Endothelial cell of umbilical vein (primary cell): ENCODE results near the gene GTF2IRD1. TPM values are rescaled to one million over a fixed set of nuclear protein-coding genes. Genes with fewer than 3 reads are reported as not detected.

ENCODE experiments used
- BruUV-seq: library from RNA; stranded (reverse); fragments of 400-500 nt; replicated peaks from 2 replicates; lab custom pipeline; 2021; lab: Mats Ljungman, UMichigan
- CTCF ChIA-PET: fragments of 300-600, 350-600 bp; sonication (Branson Sonifier 250); formaldehyde crosslinking; loops from one replicate; lab custom pipeline; 2021; ENCODE audit warnings: antibody characterized with exemption, inconsistent platforms; lab: Charles Lee
- POLR2A ChIA-PET: fragments of 300-600, 350-600 bp; sonication (Branson Sonifier 250); formaldehyde crosslinking; loops from one replicate; lab custom pipeline; 2021; ENCODE audit warnings: antibody characterized with exemption, inconsistent platforms; lab: Charles Lee
- DNase-seq: peaks from one replicate; pipeline ENCODE4 v3.0.0-alpha.2; 2011; ENCODE audit warnings: low read depth, low spot score
- FAIRE-seq: peaks from 2 replicates; lab custom pipeline; 2011; peaks lifted over from hg19 to GRCh38; lab: Jason Lieb, UNC
- H2AFZ ChIP-seq: 2 replicates; pipeline ENCODE4 v1.6.0; 2012; ENCODE audit warnings: low read depth, low read length, control low read depth, inconsistent platforms
- H3K27ac ChIP-seq: 2 replicates; pipeline ENCODE4 v1.5.1; 2011; ENCODE audit warnings: low read depth, mild to moderate bottlenecking, control low read depth, low read length, moderate library complexity; ENCODE audit not compliant: insufficient read depth
- H3K27me3 ChIP-seq, 2 experiments: 2 replicates each; pipeline versions ENCODE4 v1.6.0 to v1.6.1; 2011; ENCODE audit warnings: low read length in 2 of 2, mixed read lengths in 1 of 2; ENCODE audit not compliant: control insufficient read depth in 2 of 2, insufficient read depth in 2 of 2
- H3K36me3 ChIP-seq, 2 experiments: 2 replicates in 1 of 2; 3 replicates in 1 of 2; pipeline ENCODE4 v1.5.1; 2011; ENCODE audit warnings: low read length in 2 of 2, mild to moderate bottlenecking in 1 of 2, moderate library complexity in 1 of 2; ENCODE audit not compliant: control insufficient read depth in 2 of 2, insufficient read depth in 2 of 2; ENCODE audit errors: extremely low read depth in 1 of 2
- H3K4me1 ChIP-seq: 3 replicates; pipeline ENCODE4 v1.5.1; 2011; ENCODE audit warnings: mild to moderate bottlenecking, low read length; ENCODE audit not compliant: control insufficient read depth, insufficient read depth; ENCODE audit errors: extremely low read depth
- H3K4me2 ChIP-seq: 2 replicates; pipeline ENCODE4 v1.6.1; 2011; ENCODE audit warnings: low read length, control low read depth, mixed read lengths; ENCODE audit not compliant: insufficient read depth
- H3K4me3 ChIP-seq, 3 experiments: fragments of 200-600 bp in 1 of 3; sonication (generic), shearing (Covaris generic) in 1 of 3; replicated peaks in 1 of 3; 2 replicates each; pipeline ENCODE4 v1.5.1; 2011 to 2016; ENCODE audit warnings: control low read depth in 3 of 3, low read length in 3 of 3, mild to moderate bottlenecking in 2 of 3, inconsistent platforms in 1 of 3, low read depth in 1 of 3, moderate library complexity in 1 of 3; ENCODE audit not compliant: insufficient read depth in 1 of 3
- H3K79me2 ChIP-seq: 2 replicates; pipeline ENCODE4 v1.6.0; 2012; ENCODE audit warnings: low read length, inconsistent platforms; ENCODE audit not compliant: control insufficient read depth, insufficient read depth
- H3K9ac ChIP-seq: replicated peaks from 2 replicates; pipeline ENCODE3; 2011; ENCODE audit warnings: low read length, control low read depth; ENCODE audit not compliant: insufficient read depth; ENCODE audit errors: extremely low read depth
- H3K9me1 ChIP-seq: replicated peaks from 3 replicates; pipeline ENCODE4 v1.6.0; 2011; ENCODE audit warnings: mild to moderate bottlenecking, low read length; ENCODE audit not compliant: control insufficient read depth, insufficient read depth; ENCODE audit errors: extremely low read depth
- H3K9me3 ChIP-seq: replicated peaks from 2 replicates; pipeline ENCODE4 v1.5.1; 2012; ENCODE audit warnings: low read length, inconsistent platforms; ENCODE audit not compliant: control insufficient read depth, insufficient read depth
- H4K20me1 ChIP-seq: replicated peaks from 2 replicates; pipeline ENCODE3; 2011; ENCODE audit warnings: mild to moderate bottlenecking, low read length; ENCODE audit not compliant: control insufficient read depth, insufficient read depth; ENCODE audit errors: extremely low read depth
- EZH2 ChIP-seq: IDR thresholded peaks from 2 replicates; pipeline ENCODE4 v1.6.1; 2012; ENCODE audit warnings: borderline replicate concordance, low read depth, mild to moderate bottlenecking, moderate library complexity, low read length, inconsistent platforms; ENCODE audit not compliant: severe bottlenecking
- FOS ChIP-seq: IDR thresholded peaks from 2 replicates; pipeline ENCODE4 v1.6.1; 2011; ENCODE audit warnings: mild to moderate bottlenecking, low read length, moderate library complexity, borderline replicate concordance; ENCODE audit not compliant: insufficient read depth
- GATA2 ChIP-seq: IDR thresholded peaks from 2 replicates; pipeline ENCODE4 v1.7.0; 2011; ENCODE audit warnings: low read depth, mild to moderate bottlenecking, moderate library complexity, mixed read lengths, low read length; ENCODE audit not compliant: insufficient read length, insufficient read depth
- JUN ChIP-seq: IDR thresholded peaks from 2 replicates; pipeline ENCODE4 v1.6.1; 2011; ENCODE audit warnings: borderline replicate concordance, low read depth; ENCODE audit not compliant: insufficient read length, insufficient read depth
- MAX ChIP-seq: IDR thresholded peaks from 2 replicates; pipeline ENCODE4 v1.6.1; 2011; ENCODE audit not compliant: insufficient read depth, insufficient read length
- MYC ChIP-seq: IDR thresholded peaks from one replicate; pipeline ENCODE4 v1.6.1; 2011; ENCODE audit warnings: mild to moderate bottlenecking, low read depth, low read length
- POLR2A ChIP-seq: IDR thresholded peaks from 2 replicates; pipeline ENCODE4 v1.6.1; 2012; ENCODE audit warnings: low read depth, mild to moderate bottlenecking, control low read depth, low read length
- POLR2AphosphoS5 ChIP-seq: IDR thresholded peaks from 2 replicates; pipeline ENCODE4 v1.6.1; 2012; ENCODE audit warnings: low read depth, mild to moderate bottlenecking, control low read depth, low read length, moderate library complexity; ENCODE audit not compliant: insufficient read depth
- dilution Hi-C: fragments of 300-500 bp; cut with MboI; formaldehyde crosslinking; loops from one replicate; pipeline ENCODE4 v1.15.0; 2019; ENCODE audit warnings: low sequenced_read_pairs; ENCODE audit not compliant: extremely low pct_ligation_motif_present
- intact Hi-C: fragments of 100-400 bp; cut with micrococcal nuclease; formaldehyde crosslinking; loops from one replicate; pipeline ENCODE4 v1.10.0; 2022
- polyA plus RNA-seq, 4 experiments: library from polyadenylated mRNA; depleted of rRNA in 3 of 4; stranded (reverse) in 3 of 4; unstranded in 1 of 4; fragments of >200 nt; gene quantifications; 2 replicates each; pipeline versions ENCODE4 v1.2.1 to v1.2.3, GENCODE V29; 2011 to 2012; ENCODE audit warnings: missing spikeins in 1 of 4
- total RNA-seq: library from RNA; stranded (reverse); gene quantifications from 2 replicates; pipeline ENCODE4 v1.2.3, GENCODE V29; 2021
- TF ChIP-seq, protein P1 (sequence below), 2 donors: IDR thresholded peaks; 1 replicate in 1 of 2; 2 replicates in 1 of 2; pipeline ENCODE4 v1.5.1; 2011; ENCODE audit warnings: low read length in 2 of 2, mild to moderate bottlenecking in 2 of 2, moderate library complexity in 2 of 2, control low read depth in 1 of 2, inconsistent platforms in 1 of 2, low read depth in 1 of 2; ENCODE audit not compliant: insufficient read depth in 1 of 2; ENCODE audit errors: extremely low read depth in 1 of 2

The GTF2IRD1 gene
- total and polyA plus RNA-seq, 2 donors (not counting 3 experiments of a cell fraction or from before 2014, with no cell fraction given), result 14.2 to 24.2 TPM

GRCh38 chr7:74498996-74499834 lies 45.5 kb downstream of the GTF2IRD1 start:
- FAIRE-seq (no peak), DNase-seq (no peak)
- BruUV-seq, result no TSS peak
- no peak overlapping the region for H3K4me2 ChIP-seq
- H2AFZ ChIP-seq, result no peak overlapping the region
- no peaks in the 10 kb centered on the region for H3K4me1 ChIP-seq
- no peaks in the 10 kb centered on the region for H3K9me1 ChIP-seq
- ChIA-PET POLR2A (no interaction called here), CTCF (interaction anchor here (1.6 kb wide), 1 partner anchor 18 kb away, joined by 4 read pairs; no protein-coding TSS in a partner anchor)
- no peaks in the 10 kb centered on the region for H3K79me2 ChIP-seq
- TF ChIP-seq EZH2 (no peak), JUN (no peak), GATA2 (no peak), FOS (no peak), POLR2A (no peak), POLR2AphosphoS5 (no peak), MAX (no peak), MYC (no peak)
- TF ChIP-seq, protein P1, sequence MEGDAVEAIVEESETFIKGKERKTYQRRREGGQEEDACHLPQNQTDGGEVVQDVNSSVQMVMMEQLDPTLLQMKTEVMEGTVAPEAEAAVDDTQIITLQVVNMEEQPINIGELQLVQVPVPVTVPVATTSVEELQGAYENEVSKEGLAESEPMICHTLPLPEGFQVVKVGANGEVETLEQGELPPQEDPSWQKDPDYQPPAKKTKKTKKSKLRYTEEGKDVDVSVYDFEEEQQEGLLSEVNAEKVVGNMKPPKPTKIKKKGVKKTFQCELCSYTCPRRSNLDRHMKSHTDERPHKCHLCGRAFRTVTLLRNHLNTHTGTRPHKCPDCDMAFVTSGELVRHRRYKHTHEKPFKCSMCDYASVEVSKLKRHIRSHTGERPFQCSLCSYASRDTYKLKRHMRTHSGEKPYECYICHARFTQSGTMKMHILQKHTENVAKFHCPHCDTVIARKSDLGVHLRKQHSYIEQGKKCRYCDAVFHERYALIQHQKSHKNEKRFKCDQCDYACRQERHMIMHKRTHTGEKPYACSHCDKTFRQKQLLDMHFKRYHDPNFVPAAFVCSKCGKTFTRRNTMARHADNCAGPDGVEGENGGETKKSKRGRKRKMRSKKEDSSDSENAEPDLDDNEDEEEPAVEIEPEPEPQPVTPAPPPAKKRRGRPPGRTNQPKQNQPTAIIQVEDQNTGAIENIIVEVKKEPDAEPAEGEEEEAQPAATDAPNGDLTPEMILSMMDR (IDR thresholded peaks at IDR 0.05; ENCODE audit: extremely low read depth in 1 of 2, insufficient read depth in 1 of 2, low read depth in 1 of 2, low read length in 2 of 2), result no peak
- no peaks in the 10 kb centered on the region for H4K20me1 ChIP-seq
- H3K27me3 ChIP-seq, result no peaks in the 10 kb centered on the region
- H3K36me3 ChIP-seq, result peaks cover 0 to 1% of the 10 kb centered on the region in 2 experiments
- no peak overlapping the region for H3K9ac ChIP-seq
- dilution Hi-C loops, result no loop called here
- H3K27ac ChIP-seq, result no peak overlapping the region
- intact Hi-C loops, result no loop called here
- no peak overlapping the region for H3K4me3 ChIP-seq
- no peaks in the 10 kb centered on the region for H3K9me3 ChIP-seq
